HG02678 (cell line): Measurements from ENCODE around the gene FAM174B.
"Not testable (repeated sequence)": the region's sequence is repeated elsewhere in the genome, so short reads cannot be mapped to it uniquely, and the experiment has no call there.

ENCODE experiments used
- ATAC-seq: cut with Tn5 transposase; IDR thresholded peaks from one replicate; pipeline ENCODE4 v1.9.1; 2021; ENCODE audit warnings: mild to moderate bottlenecking, moderate library complexity; ENCODE audit not compliant: unreplicated experiment

The FAM174B gene

DNA sequence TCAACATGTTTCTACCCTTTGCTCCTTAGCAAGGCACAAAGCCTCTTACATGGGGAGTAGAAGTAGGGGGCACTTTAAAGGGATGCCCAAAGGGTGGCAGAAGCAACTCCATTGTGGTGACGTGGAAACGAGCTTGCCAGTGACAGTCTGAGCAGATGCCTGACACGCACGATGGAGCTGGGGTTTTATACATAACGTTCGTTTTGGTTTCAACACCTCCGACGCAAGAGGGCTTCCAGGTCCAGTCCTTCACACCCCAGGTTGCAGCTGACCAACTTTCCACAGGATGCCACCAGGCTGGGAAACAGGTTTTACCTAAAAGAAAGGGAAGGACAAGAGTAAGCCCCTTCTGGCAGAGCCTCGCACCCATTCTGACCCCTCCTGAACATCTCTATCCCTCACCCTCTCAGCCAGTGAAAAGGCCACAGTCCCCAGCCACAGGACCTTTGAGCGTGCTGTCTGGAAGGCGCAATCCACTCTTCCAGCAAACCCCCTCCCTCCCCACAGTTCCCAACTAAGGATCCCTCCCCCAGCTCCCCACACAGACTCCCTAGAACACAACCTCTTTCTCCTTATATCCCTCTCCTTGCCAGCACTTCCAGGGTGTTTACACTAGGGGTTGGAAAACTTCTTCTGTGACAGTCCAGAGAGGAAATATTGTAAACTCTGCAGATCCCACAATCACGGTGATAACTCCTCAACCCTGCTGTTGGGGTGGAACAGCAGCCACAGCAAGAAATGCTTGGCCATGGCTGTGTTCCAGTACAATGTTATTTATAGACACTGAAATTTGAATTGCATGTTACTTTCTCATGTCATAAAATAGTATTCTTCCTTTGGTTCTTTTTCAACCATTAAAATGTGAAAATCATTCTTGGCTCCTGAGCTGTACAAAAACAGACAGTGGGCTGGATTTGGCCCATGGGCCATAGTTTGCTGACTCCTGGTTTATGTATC, 36.2 kb downstream of the FAM174B start:
- no peak for ATAC-seq

DNA sequence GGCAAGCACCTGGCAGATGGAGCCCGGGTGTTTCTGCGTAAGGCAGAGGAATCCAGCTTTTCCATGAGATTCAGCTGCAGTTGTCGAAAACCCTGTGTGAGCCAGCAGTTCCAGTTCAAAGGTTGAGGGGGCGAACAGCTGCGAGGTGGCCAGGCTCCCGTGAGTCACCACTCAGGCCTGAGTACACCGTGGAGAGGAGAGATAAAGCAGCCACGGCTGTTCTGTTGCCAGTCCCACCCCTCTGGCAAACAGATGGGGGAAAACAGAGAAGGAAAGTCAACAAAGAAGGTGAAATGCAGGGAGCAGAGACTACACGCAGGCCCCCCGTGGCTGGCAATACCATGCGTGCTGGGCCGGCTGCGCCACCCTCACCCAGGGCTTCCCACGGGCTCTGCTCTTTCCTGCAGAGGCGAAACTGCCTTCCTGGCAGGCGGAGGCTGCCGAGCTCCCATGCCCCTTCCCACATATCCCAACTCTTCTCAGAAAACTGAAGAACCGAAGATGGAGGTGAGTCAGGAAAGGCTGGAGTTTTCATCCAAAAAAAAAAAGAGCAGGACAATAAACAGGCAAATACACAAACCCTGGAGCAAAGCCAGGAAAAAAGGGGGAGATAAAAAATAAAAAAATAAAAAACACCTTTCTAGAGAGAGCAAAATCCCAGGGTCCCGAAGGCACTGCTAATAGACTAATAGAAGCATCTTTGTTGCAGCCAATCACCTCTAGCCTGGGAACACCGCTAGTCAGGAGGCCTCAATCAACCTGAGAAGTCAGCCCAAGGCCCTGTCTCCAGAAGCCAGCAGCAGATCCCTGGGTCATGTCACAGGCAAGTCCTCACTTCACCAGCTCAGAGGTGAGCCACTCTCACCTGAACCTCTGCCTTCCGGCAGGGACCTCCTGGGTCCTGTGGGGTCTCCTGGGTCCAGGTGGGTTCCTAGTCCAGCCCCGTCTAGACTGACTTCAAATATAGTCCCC, 37.7 kb downstream of the FAM174B start:
- ATAC-seq, result no peak

DNA sequence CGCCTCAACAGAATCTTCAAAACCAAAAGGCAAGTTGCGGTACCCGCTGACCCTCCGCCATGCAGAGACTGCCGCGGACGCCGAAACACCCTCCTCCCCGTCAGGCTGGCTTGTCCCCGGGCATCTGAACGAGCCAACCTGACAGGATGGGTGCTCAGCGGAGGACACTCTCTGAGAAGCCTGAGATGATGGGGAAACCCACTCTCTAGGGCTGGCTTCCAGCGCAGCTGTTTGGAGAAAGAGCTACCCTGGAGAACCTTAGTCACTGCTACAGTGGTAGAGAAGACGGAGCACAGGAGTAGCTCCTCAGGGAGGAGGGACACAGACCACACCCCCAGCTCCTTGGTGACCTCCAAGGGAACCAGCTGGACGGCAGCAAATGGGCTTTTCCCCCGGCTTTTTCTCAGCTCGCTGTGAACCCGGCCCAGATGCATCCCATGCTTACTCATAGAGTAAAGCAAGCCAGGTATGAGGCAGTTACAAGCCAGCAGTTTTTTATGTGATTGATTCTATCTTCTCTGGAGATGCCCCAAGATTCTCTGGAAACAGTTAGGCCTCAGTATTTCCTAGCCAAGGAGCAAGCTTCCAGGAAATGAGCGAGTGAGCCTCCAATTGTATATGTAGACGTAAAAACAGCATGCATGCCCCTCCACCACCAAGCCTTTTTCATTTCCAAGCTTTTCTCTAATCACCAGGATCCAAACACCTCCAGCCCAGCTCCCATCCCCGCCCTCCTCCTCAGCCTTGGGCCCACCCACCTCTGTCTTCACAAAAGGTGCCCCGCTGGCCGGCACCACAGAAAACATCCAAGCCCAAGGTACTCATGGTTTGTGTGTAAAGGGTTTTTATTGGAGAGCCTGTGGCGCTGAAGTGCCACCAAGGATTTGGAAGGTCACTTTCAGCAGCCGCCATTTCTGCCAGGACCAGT, 38.7 kb downstream of the FAM174B start:
- no peak for ATAC-seq

DNA sequence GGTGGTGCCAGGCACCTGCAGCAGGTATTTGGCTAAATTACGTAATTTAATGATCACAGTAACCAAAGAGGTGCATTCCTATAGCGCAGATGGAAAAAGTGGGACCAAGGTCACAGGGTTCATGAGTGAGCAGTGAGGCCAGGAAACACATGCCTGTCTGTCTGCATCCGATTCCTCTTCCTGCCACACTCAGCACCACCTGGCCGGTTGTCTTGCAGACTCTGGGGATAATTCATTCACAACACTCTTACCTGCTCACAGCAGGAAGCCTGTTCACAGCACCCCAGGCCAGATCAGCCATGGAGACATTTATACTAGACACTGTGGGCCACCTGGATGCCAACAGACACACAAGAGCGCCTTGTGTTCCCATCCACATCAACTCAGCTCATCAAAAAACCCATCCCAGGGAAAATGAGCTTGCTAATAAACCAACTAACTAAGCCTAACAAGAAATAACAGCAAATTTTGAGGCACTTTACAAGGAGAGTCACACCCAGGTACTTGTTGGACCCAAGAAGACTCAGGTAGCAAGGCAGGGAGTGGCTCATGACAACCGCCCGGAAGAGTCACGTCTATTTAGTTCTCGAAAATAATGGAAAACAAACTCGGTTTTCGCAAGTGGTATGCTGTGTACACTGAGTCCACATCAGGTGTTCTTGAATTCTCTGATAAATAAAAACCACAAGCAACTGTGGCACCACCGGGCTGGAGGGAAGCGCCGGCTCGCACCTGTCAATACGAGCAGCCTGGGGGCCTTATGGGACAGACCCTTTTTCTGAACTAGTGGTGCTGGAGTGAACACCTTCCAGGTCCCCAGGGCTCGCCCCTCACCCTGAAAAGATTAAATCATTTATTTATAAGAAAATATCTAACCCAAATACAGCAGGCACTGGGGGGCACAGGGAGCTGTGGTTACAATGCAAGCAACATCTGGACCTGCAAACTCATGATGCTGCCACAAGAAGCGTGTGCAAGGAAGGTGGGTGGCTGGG, 40.5 kb downstream of the FAM174B start:
- no peak for ATAC-seq

DNA sequence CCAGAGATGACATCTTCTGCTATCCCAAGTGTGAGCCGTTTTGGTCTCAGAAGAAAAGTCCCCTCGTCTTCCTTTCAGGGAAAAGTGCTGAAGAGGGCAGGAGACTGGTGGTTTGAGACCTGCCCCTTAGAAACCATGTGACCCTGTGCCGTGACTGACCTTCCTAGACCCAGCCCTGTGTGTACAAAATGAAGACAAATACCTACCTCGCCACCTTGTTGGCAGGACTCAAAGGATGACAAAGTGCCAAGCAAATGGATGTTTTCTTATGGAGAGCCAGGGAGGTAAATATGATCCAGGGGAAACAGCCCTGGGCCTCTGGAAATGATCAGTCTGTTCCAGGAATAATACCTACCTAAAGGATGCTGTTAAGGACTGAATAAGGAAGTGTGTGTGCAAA, 41.3 kb downstream of the FAM174B start:
- ATAC-seq, result no peak

DNA sequence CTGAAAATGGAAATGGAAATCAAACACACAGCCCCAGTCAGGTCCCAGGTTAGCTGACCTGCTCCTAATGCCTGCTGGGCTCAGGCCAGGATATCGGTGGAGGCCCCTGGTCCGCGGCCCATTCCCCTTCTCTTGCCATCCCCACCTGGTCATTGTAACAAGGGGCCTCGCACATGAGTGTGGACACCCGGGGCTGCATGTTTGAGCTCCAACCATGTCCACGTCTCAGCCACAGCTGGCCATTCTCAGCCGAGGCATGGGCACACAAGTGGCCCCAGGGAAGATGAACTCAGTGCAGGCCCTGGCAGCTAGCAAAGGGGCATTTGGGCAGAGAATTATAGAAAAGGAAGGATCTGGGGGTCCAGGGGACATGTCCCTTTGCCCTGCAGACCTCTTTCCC, 41.7 kb downstream of the FAM174B start:
- ATAC-seq, result no peak

DNA sequence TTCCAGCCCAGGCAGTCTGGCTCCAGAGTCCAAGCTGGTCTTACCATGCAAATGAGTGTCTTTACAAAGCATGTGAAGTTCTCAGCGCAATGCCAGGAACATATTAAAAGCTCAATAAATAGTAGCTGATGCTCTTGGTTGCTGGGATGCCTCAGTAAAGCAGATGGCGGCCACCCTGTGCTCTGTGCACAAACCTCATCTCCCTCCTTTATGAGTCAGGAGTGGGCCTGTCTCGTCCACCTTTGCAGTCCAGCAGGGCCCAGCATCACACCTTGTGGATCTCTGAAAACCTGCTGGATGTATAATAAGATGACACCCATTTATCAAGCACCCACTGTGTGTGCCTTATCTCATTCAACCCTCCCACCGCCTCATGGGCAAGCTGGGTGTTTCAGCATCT, 42.7 kb downstream of the FAM174B start:
- no peak for ATAC-seq

DNA sequence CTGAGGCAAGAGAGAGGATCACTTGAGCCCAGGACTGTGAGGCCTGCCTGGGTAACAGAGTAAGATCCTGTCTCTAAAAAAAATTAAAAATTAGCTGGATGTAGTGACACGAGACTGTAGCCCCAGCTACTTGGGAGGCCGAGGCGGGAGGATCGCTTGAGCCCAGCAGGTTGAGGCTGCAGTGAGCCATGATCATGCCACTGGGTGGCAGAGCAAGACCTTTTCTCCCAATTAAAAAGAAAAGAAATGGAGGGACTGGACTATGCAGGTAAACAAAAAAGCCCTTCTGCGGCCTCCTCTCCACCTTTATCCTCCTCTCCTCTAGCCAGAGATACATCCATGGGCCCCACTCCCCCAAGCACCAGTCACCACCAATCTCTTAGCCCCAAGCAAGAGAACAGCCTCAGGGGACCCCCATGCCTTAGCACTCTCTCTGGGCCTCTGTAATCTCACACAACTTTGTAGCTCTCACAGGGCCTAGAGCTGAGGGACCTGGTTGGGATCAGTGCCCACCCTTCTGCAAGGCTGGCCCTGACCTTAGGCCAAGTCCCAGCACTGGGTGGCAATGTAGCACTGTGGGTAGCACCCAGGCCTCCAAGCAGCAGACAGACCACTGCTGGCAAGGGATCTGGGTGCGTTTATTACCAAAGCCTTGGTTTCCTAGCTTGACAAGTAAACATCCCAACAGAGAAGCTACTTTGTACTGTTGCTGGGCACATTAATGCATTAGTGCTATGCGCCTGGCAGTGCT, 43.4 kb downstream of the FAM174B start:
- no peak for ATAC-seq

DNA sequence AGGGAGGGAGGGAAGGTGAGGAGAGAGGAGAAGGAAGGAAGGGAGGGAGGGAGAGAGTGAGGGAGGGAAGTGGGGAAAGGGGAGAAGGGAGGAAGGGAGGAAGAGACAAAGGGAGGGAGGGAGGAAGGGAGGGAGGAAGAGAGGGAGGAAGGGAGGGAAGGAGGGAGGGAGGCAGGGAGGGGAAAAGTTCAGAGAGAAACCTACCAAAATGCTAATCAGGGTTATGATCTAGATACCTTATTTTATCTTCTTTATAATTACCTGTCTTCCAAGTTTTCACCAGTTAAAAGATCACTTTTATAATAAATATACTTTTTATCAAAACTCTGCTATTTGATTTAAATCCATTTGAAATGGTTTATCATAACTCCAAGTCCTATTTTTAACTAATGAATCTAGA, 44.4 kb downstream of the FAM174B start:
- no peak for ATAC-seq

DNA sequence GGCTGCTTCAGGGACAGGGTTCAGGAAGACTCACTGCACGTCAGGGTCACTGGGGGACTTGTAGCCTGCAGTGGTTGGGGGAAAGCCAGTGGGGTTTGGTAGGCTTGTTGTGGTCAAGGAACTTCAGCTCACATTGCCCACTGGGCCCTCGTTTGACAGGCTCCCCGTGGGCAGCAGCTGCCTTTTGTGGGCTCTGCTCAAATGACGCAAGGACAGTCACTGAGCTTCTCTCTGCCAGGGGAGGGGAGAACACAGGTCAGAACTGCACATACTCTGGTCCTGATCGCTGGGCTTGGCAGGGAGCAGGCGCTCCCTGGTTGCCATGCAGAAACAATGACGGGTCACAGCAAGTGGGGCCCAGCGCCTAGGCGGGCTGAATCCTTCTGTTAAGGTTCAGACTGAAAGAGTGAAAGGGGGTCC, 45.5 kb downstream of the FAM174B start:
- ATAC-seq, result no peak

DNA sequence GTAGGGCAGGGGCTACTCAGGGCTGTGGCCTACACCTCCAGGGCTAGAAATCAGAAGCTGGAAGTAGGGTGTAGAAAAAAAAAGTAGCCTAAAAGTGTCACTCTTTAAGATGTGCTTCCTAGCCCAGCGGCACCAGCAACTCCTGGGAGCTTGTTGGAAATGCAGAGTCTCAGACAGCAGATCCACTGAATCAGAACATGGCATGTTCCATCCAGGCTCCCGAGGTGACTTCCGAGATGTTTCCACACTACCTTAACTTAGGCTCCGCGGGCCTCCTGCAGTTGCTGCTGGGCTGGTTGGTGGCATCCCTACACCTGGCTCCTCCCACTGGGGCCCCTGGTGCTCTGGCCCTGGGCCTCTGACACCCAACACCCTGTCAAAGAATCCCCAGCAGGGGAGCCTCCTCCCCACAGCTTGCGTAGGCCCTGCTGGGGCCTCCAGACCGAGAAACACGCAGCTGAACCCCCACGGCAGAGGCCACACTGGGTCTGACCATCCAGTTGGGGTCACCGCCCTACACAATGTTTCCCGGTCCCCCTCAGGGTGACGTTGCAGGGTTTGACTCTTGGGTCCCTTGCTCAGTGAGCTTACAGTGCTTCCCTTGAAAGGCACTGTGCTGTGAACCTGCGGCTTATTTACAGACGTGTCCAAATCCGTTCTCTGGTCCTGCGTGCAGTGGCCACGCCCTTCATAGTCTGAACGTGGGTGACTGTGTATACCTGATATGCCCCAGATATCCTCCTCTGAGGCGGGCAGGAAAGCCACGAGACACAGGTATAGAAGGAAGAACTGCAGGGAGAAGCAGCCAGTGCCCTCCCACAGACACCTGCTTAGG, 46.5 kb downstream of the FAM174B start:
- no peak for ATAC-seq

DNA sequence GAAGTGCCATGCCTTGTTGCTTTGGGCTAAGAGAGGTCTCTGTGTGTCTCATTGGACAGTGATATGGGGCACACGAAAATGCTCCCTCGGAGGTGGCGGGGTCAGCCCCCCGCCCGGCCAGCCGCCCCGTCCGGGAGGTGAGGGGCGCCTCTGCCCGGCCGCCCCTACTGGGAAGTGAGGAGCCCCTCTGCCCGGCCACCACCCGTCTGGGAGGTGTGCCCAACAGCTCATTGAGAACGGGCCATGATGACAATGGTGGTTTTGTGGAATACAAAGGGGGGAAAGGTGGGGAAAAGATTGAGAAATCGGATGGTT, 48.8 kb downstream of the FAM174B start:
- not testable (repeated sequence) for ATAC-seq

DNA sequence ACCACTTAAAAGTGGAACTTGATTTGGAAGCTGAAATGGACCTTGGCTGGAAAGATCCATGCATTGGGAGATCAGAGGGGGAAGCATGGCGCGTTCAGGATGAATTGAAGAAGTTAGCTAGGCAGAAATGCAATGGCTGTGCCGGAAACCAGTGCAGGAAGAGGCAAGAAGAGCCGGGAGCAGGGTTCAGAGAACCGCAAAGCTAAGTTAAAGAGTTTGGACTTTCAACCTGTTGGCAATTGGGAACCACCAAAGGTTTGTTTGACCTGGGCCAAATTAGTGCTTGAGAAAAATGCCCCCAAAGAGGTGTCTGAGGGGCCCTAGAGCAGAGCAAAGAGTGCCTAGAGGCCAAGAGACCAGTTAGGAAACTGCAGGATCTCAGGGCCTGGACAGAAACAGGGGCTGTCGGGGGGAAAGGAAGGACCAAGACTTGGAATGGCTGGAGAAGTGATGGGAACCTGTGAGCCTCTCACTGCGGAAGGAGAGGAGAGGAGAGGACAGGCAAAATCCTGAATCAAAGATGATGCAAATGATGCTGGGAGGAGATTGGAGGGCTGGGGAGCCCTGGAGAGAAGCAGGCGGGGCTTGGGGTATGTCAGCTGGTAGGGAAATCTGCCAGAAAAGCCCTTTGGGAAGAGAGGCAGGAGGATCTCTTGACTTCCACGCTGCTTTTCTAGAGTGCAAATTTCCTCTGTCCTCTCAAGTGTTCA, 49.3 kb downstream of the FAM174B start:
- ATAC-seq, result no peak

DNA sequence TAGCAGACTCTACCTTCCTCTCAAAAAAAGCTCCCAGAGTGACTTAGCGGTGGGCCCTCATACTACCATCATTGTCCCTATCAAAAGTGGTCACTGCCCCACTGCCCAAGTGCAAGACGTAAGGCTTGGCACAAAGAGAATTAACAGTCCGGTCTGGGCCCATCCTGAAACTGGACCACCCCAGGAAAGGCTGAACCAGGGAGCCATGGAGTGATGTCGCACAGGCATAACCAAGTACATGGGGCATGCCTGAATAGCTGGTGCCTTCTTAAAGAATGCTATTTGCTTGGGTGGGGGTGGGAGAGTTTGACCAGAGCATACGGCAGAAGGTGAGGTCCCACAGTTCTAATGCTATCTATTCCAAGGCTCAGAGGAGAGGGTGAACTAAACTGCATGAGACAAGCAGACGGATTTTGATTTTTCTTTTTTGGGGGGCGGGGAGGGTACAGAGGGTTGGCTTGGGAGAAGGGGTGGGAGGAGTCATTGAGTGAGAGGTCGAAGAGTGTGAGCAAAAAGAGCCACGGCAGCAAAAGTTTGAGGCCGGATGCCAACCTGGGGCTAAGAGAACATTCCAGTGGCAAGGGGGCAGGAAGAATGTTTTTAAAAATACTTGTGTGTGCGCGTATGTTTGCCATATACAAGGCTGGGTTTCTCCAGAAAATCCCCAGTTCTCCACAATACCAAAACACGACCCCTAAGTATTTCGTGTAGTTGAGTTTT, 50.2 kb downstream of the FAM174B start:
- ATAC-seq, result no peak

DNA sequence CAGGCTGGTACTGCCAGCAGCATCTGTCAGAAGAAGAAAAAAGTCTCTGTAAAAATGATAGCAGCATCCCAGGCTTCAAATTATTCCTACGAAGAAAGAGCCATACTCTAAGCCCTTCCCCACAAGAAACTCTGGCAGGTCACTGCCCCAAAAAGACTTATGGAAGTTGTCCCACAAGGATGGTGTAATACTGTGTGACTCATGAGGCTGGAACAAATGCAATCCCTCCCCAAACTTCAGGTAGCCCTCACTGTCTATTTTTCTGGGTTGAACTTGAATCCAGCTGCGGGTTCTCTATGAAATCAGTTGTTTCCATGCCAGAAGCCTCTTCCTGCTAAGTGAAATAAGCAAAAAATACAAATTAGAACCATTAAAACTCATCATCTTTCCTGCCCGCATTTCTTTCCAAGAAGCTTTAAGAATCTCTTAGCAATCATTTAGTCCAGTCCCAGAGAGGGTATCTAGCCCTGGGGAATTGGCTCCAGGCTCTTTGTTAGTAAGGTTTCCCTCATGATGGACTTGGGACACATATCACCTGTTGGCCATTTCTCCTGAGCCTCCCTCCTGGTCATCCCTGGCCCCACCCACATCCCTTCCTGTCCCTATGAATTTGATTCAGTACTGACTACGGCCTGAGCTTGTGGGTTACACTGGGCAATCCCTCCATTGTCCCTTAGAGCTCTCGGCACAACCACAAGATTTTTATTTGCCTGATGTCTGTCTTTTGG, 51.7 kb downstream of the FAM174B start:
- ATAC-seq, result no peak

DNA sequence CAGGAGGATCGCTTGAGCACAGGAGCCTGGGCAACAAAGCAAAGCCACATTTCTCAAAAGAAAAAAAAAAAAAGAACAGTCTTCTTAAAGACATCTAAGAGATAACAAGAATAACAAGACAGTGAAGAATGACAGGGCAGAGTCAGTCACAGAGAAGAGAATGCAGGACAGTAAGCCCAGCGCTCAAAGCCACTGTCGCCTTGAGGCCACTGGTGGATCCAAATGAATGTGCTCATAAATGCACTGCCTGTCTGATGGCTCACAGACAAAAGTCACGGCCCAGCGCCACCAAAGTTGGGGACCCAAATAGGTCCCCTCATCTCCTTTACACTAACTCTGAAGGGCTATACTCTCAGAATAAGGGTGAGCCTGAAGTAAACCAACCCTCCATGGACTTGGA, 52.3 kb downstream of the FAM174B start:
- no peak for ATAC-seq
